ENCODE results near the gene TGFBR3L.
A peak's percentile ranks its signal among the peaks of the same experiment; 100 is the strongest.
"Not testable (repeated sequence)": the region's sequence is repeated elsewhere in the genome, so short reads cannot be mapped to it uniquely, and the experiment has no call there.

The TGFBR3L gene

DNA sequence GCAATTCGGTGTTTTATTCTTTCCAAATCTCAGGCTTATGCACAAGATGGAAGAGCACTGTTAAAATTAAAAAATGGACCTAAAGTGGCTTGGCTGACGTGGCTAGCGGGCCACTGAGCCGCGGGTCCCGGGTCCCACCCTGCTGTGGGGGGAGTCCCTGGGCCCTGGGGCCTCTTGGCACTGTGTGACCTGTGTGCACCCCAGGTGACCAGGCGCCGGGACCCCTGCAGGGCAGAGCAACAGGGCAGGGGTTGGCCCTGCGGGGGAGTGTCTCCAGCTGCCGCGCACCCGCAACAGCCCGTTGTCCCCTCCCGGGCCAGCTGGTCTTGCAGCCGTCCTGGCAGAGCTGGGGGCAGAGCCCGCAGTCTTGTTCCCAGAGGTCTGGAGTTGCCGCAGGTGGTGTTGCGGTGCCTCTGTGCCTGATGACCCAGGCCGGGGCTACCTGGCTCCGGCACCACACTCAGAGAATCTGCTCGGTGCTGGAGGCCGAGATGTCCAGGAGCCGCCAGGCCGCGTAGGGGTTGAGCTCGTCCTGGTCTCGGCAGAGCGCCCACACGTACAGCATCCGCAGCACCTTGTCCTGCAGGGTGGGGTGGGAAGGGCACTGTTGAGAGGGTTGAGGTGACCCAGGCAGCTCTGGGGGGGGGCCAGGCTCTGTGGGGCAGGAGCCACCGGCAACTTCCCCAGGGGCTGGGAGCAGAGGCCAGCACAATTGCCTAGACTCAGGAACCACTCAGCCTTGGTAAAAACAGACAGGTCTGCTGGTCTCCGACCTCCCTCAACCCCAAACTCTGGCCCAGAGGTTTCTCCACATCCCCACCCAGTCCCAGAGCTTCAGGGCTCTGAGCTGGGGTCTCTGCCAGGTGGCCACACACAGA lies 12.3 kb downstream of the TGFBR3L start:
- DNase-seq (ENCODE audit: low spot score) (no peak), FAIRE-seq (no peak)

DNA sequence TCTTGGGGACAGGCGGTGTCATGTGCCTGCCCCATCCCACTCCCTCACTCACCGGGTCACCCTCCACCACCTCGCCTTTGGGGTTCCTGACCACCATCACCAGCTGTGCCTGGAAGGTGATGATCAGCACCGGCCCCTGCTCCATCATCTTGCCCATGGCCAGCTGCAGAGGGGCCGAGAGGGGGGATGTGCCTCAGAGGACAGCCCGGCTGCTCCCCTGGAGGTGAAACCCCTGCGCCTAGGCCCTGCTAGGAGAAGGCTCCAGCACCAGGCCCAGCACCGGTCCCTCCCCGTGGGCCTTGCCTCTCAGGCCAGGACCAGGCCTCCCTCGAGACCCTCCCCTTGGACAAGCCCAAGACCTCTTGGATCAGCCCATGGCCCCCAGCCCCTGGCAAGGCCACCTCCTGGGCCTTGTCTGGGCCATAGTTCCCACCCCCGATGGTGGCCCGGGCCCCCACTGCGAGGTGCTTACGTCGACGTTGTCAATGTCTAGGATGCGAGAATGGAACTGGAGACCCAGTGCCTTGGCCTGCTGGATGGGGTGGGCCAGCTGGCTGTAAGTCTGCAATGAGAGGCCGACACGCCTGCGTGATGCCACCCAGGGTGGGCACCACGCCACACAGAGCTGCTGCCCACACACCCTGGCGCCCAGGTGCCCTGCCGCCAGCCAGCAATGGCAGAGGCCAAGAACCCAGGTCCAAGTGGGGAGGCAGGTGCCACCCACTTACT lies 13.1 kb downstream of the TGFBR3L start:
- no peak for FAIRE-seq
- DNase-seq (ENCODE audit: low spot score) = no peak

DNA sequence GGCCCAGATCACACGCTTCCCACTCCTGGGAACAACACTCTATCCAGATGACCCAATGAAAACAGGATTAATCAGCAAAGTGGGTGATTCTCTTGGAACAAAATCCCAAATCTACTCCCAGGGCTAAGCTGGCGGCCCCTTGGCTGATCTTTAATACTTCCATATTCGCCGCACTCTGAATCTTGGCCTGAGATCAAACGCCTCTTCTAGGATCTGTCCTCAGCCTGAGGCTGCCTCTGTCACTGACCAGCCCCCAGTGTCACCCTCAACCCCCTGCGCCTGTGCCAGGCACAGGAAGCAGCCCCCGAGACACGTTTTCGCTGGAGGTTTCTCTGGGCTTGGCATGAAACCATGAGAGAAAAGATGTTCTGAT lies 13.7 kb downstream of the TGFBR3L start:
- no peak for DNase-seq (ENCODE audit: low spot score)
- FAIRE-seq = no peak

DNA sequence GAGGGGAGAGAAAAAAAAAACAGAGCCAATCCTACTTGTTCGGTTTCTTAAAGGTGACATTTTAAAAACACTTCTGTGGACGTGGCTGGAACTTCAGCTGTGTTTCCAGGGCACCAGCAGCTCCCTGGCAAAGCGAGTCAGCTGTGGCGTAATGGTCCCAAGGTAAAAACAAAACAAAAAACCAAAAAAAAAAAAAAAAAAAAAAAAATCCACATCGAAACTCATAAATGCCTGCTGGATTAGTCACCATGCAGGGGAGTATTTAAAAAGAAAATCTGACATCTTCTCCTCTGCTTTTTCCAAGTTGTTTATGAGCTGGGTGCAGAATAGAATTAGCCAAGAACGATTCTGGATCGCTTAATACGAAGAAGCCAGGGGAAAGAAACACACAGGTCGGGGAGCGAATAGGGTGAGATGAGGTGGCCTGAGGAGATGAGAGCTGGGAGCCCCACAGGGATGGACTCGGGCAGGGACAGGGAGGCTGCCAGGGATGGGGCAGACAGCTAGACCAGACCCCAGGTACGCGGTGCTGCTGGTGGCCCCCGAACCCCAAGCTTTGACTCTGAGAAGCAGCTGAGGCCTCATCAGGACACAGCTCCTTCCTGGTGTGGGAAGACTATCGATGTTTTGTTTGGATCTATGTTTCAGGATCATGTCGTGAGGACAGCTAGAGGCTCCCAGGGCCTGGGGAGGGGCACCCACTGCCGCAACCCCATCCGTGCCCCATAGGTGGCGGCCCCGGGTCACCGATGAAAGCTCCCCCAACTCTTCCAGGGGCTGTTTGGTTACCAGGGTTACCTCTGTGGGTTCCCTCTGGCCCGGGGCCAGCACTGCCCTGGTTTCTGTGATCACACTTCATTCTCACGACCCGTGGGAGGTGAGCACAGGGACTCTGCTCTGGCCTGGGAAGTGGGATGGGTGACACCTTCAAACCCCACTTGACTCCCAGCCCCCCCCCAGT lies 14.4 kb downstream of the TGFBR3L start:
- FAIRE-seq (no peak), DNase-seq (ENCODE audit: low spot score) (peak; percentile 52)

DNA sequence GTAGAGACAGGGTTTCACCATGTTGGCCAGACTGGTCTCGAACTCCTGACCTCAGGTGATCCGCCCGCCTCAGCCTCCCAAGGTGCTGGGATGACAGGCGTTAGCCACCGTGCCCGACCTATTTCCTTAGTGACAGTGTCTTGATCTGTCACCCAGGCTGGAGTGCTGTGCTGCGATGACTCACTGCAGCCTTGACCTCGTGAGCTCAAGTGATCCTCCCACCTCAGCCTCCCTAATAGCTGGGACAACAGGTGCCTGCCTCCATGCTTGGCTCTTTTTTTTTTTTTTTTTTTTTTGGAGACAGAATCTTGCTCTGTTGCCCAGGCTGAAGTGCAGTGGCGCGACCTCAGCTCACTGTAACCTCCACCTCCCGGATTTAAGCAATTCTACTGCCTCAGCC lies 15.4 kb downstream of the TGFBR3L start:
- FAIRE-seq; DNase-seq (ENCODE audit: low spot score): not testable (repeated sequence)

DNA sequence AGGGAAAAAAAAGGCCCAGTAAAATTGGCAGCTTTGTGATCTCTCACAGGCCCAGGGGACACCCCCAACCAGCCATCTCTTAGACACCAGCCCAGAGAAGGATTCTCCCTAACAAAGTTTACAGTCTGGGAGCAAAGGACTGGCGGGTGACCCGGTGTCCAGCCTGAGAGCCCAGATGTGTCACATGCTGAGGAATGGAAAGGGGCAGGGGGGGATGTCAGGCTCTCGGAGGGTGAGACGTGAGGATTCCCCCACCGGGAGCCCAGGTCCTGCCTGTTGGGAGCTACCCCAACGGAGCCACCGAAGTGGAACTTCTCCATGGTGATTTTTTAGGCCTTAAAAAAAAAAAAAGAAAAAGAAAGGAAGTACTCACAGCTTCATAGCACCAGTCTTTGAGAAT lies 16.1 kb downstream of the TGFBR3L start:
- DNase-seq (ENCODE audit: low spot score) (no peak), FAIRE-seq (no peak)

DNA sequence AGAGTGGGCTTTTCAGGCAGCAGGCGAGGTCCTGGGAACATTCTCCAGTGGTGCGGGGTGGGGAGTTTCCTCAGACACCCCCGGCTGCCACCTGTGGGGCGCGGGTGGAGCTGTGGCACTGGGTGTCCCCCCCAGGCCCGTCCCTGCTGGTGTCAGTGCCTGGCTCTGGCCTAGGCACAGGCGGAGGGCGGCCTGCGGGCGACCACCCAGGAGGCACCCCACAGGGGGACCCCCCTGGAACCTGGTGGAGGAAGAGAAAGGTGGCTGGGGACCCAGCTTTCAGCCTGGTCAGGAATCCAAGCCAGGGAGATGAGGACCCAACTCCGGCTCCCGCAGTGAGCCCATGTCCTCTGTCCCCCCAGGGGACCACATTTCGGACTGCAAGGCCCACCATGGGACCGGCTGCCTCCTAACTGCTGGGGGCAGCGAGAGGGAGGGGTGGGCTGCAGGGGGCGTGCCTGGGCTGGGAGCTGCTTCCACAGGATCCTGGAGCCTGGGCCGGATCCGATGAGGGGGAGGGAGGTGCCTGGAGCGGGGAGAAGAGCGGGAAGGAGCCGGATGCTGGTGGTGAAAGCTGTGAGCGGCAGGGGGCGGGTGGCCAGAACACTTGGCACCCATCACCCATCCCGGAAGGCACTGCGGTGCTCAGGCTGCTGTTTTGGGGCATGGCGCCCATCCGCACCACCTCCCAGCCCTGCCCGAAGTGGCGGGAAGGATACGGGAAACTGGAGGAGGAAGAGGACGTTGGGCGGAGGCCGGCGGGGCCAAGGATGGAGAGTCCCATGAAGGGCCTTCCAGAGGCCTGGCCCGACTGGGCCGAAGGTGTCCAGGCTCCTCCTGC lies 16.8 kb downstream of the TGFBR3L start:
- FAIRE-seq (no peak), DNase-seq (ENCODE audit: low spot score) (no peak)

DNA sequence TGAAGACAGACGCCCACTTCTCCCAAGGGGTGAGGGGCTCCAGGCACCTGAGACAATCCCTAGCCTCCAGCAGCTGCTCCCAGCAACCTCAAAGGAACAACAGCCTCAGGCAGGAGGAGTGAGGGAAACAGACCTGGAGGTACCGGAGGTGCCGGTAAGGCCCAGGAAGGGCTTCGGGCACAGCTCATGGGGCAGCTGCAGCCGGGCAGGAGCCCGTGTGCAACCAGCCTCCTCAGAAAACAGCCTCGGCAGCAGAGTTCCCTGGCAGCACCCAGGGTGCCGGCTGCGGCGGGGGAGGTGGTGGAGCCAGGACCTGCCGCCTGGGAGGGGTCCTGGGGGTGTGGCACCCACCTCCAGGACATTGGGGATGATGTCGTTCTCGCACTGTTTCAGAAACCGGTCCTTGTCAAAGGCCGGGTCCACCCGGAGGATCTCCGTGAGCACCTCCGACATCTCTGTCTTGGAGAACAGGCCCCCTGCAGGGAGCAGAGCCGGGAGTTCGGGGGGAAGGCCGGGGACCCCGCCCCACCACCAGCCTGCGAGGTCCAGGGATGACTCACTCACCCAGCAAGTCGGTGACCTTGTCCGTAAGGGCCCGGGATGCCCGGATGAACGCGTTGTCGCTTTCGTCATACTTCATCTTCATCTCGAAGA lies 17.8 kb downstream of the TGFBR3L start:
- DNase-seq (ENCODE audit: low spot score) (no peak), FAIRE-seq (no peak)

DNA sequence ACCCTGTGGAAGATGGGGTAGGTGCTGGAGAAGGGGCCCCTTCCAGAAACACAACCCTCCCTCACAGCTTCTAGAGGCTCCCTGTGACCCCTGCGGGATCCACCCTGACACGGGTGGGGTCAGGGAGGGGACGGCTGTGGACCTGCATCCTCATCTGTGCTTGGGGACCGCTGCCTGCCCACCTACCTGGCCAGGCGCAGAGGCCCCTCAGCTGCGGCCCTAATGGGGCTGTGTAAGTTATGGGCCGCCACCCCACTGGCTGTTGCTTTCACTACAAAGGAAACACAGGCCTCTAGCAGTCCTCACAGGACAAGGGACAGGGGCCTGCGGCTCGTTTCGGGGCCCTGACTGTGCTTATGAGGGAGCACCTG lies 18.3 kb downstream of the TGFBR3L start:
- DNase-seq (ENCODE audit: low spot score) = no peak
- no peak for FAIRE-seq

DNA sequence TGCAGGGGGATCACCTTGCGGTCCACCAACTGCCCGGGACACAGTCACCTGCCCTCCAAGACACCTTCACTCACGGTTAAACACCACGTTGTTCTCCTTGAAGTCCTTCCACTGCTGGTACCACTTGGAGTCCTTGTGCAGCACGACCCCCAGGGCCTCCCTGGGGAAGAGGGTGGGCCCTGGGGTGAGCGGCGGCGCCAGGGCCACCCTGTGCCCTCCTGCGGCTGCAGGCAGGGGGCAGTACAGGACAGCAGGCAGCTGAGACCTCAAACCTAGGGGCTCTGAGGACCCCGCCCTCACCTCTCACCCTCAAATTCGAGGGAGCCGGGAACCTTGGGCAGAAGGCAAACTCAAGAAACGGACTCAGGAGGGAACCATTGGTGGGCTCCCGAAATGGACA lies 18.8 kb downstream of the TGFBR3L start:
- no peak for FAIRE-seq
- no peak for DNase-seq (ENCODE audit: low spot score)

DNA sequence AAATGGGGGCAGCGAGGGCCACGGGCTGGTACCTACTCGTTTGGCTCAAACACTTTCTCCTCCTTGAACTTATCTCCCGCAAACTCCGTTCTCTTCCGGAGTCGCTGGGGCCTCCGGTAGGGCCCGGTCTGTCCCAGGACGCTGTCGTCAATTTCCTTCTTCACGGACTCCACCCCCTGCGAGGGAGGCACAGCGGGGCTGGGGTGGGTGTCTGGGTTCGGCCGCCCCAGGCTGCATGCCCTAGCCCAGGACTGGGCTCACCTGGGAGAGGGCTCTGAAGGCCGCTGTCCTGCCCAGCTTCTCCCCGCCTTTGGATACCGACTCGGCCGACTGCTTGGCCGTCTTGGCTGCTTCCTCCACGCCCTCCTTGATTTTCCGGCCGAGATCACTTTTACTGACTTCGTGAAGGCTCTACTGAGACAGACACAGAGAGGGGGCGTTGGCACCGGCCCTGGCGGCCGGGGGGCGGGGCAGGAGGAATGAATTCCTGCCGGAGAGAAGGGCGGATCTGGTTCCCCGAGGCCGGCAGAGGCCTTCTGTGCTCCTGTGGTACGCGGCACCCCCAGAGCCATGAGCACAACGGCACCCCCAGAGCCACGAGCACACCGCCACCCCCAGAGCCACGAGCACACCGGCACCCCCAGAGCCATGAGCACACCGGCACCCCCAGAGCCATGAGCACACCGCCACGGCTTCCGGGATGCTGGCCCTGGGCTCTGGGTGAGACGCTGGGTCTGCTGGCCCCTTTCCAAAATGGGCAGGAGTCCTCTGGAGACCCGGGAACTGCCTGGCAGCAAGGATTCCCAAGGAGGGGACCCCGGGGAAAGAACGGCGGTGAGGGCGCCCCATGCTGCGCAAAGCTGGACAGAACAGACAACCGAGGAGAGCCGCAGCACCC lies 19.4 kb downstream of the TGFBR3L start:
- no peak for FAIRE-seq
- no peak for DNase-seq (ENCODE audit: low spot score)

DNA sequence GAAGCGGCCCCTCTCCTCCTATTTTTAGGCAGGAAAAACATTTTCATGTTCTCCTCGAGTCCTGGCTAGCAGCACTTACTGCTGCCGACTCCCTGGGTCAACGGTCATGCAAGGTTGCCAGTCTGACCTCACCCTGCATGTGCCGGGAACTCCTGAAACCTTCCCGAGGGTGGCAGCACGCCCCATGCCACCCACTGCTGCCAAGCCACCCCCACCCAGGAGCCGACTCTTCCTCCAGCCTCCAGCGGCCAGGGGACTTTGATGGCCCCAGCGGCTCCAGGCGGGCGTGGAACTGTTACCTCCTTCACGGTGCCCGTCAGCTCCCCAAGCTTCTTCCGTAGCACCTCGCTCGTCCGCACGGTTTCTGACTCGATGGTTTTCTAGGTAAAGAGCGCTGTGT lies 20.1 kb downstream of the TGFBR3L start:
- FAIRE-seq (no peak), DNase-seq (ENCODE audit: low spot score) (no peak)

DNA sequence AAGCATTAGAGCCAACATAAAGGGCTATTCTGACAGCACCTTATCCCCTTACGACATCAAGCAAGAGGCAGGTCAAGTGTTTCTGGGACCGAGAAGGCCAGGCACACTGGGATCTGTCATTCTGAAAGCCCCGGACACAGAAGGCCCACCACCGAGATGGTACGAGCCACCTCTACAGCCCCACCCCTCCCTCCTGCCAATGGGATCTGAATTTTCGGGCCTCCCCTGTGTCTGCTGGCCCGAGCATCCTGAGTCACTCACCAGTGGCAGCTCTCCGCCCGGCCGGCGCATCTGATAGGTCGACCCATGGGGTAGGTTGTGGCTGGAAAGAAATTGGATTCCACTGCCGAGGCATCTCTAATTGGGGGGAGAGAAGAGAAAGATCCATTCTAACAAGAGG lies 26.2 kb downstream of the TGFBR3L start:
- DNase-seq (ENCODE audit: low spot score) (no peak), FAIRE-seq (no peak)

DNA sequence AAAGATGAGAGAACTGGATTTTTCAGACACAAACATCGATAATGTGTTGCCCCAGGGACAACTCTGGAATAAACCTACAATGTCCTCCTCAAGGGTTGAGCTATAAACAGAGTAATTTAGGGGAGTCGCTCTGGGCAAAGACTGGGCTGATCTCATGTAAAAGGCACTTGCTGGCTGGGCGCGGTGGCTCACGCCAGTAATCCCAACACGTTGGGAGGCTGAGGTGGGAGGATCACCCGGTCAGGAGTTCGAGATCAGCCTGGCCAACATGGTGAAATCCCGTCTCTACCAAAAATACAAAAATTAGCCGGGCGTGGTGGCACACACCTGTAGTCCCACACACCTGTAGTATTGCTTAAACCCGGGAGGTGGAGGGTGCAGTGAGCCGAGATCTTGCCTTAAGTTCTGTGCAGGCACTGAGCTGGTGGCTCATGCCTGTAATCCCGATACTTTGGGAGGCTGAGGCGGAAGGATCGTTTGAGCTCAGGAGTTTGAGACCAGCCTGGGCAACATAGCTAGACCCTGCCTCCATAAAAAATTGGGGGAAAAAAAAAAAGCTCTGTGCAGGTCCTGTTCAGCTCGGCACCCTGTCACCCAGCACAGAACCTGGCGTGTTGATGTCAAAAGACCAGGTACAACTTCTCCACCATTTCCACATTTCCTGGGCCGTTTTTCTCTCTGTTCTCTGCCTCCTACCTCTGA lies 27.4 kb downstream of the TGFBR3L start:
- DNase-seq (ENCODE audit: low spot score) (no peak), FAIRE-seq (no peak)

DNA sequence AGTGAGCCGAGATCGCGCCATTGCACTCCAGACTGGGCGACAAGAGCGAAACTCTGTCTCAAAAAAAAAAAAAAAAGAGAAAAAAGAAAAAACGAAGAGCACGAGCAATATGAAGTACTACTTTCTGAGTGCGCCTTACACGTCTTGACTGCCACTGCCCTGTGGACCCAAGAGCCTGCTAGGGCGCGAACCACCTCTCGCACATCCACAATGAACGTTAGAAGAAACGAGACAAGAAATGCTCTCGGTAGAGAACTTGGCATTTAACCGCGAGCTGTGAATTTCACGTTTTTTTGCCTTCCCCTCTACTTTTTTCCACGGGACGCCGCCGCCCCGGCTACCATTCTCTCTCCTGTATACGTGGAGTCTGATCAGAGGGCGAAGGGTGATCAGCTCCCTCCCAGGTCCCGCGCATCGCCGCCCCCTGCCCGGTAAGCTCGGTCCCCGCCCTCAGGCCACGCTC lies 28.4 kb downstream of the TGFBR3L start:
- no peak for DNase-seq (ENCODE audit: low spot score)
- FAIRE-seq = no peak

DNA sequence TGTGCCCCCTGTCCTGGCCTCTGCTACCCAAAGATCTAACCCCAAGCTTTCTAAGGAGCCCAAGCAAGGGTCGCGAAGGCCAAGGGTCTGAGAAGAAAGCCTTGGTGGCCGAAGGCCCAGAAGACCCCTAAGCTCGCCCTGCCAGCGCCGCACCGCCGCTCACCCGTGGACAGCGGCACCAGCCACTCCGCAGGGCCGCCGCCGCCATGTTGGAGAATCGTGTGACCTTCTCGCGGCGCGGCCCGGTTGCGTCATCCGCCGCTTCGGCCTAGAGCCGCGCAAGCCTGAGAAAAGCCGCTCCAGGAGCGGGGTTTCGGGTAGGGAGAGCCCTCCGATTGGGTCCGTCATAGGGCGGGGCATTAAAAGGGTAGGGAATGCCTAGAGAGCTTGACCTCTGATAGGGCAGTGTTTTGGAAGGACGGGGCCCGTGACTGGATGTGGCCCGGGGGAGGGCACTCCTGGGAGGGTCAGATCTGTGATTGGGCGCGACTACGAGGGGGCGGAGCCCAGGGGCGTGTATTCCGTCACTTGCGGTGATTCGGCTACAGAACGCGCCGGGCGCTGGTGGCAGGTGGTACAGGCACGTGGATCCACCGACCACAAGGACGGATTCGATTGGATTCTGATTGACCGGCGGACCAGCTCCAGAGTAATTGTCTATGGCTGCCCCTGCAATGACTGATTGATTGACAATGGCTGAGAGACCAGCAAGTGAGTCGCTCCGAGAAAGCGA lies 29.0 kb downstream of the TGFBR3L start, which contains the start of gene TIMM44:
TIMM44 (minus strand) TSS at position 223 of the 733 bp plus-strand sequence; CDS start at position 208, 15 bp downstream.
- peak; percentile 94 for DNase-seq (ENCODE audit: low spot score)
- peak; percentile 35 for FAIRE-seq

DNA sequence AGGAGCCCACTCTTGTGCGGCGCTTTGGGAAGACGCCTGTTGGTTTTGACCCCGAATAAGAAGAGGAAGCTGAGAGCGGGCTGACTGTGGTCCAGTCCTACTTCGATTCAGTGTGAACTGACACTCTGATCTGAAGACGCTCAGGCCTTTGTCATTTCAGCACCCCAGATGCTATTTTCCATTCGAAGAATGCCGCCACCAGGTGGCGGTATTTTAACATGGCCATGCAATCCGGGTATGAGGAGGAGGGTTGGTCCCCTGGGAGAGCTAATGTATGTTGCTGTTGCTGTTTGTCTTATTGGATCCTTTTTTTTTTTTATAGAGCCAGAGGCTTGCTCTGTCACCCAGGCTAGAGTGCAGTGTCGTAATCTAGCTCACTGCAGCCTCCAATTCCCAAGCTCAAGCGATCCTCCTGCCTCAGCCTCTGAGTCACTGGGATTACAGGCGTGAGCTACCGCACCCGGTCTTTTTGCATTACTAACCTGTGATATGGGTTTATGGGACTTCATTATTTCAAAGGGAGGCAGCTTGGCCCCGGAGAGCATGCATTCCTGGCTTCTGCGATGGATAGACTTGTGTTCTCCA lies 29.6 kb downstream of the TGFBR3L start:
- peak; percentile 67 for DNase-seq (ENCODE audit: low spot score)
- FAIRE-seq = no peak
